Smooth muscle cell (in vitro differentiated cells): ENCODE results near the gene IL10RA. TPM values are rescaled to one million over a fixed set of nuclear protein-coding genes. Genes with fewer than 3 reads are reported as not detected.

Source experiments
- DNase-seq: peaks from one replicate; lab custom pipeline; 2025; ENCODE audit not compliant: unreplicated experiment; lab: John Stamatoyannopoulos, UW
- H2AFZ ChIP-seq: fragments of 200-600 bp; sonication (generic); 2 replicates; pipeline ENCODE4 v1.6.0; 2016; ENCODE audit warnings: antibody characterized with exemption, low read depth, mild to moderate bottlenecking
- H3F3A ChIP-seq: fragments of 200-600 bp; sonication (generic); 2 replicates; pipeline ENCODE4 v1.6.0; 2017; ENCODE audit warnings: antibody characterized with exemption, low read depth
- H3K27ac ChIP-seq: fragments of 200-600 bp; sonication (generic); 2 replicates; pipeline ENCODE4 v1.5.1; 2016; ENCODE audit warnings: low read depth, mild to moderate bottlenecking
- H3K27me3 ChIP-seq: fragments of 200-600 bp; sonication (generic); 2 replicates; pipeline ENCODE4 v1.6.1; 2016; ENCODE audit warnings: low read depth, mild to moderate bottlenecking
- H3K36me3 ChIP-seq: fragments of 200-600 bp; sonication (generic); 2 replicates; pipeline ENCODE4 v1.5.1; 2016; ENCODE audit warnings: low read depth
- H3K4me1 ChIP-seq: fragments of 200-600 bp; sonication (generic); 2 replicates; pipeline ENCODE4 v1.5.1; 2016; ENCODE audit warnings: low read depth
- H3K4me2 ChIP-seq: fragments of 200-600 bp; sonication (generic); 2 replicates; pipeline ENCODE4 v1.6.0; 2016; ENCODE audit warnings: mild to moderate bottlenecking
- H3K4me3 ChIP-seq: fragments of 200-600 bp; sonication (generic); 2 replicates; pipeline ENCODE4 v1.5.1; 2016; ENCODE audit warnings: mild to moderate bottlenecking
- H3K79me2 ChIP-seq: fragments of 200-600 bp; sonication (generic); 2 replicates; pipeline ENCODE4 v1.6.0; 2016; ENCODE audit warnings: low read depth, mild to moderate bottlenecking
- H3K9ac ChIP-seq: fragments of 200-600 bp; sonication (generic); 2 replicates; pipeline ENCODE4 v1.6.0; 2016; ENCODE audit warnings: low read depth
- H3K9me3 ChIP-seq: fragments of 200-600 bp; sonication (generic); replicated peaks from 2 replicates; pipeline ENCODE4 v1.5.1; 2016; ENCODE audit warnings: low read depth
- H4K20me1 ChIP-seq: fragments of 200-600 bp; sonication (generic); 2 replicates; pipeline ENCODE4 v1.6.0; 2016; ENCODE audit warnings: low read depth
- WGBS: methylation state at CpG from one replicate; pipeline ENCODE4 v1.1.7; 2016; ENCODE audit warnings: low lambda C conversion rate; 5-methylcytosine and 5-hydroxymethylcytosine counted together
- polyA plus RNA-seq: library from polyadenylated mRNA; unstranded; fragments of >200 nt; fragmentation: Nextera tagmentation; extraction: Ambion mirVana; gene quantifications from 2 replicates; pipeline ENCODE4 v1.2.1, GENCODE V29; 2016
- total RNA-seq: library from RNA; depleted of rRNA; stranded (reverse); fragments of >200 nt; gene quantifications from 2 replicates; pipeline ENCODE4 v1.2.3, GENCODE V29; 2014
- TF ChIP-seq, protein P1 (sequence below): fragments of 200-600 bp; sonication (generic); IDR thresholded peaks from 2 replicates; pipeline ENCODE4 v1.5.1; 2017; ENCODE audit warnings: borderline replicate concordance, mild to moderate bottlenecking, antibody characterized with exemption; ENCODE audit not compliant: insufficient read depth, poor library complexity, severe bottlenecking

The IL10RA gene
- total and polyA plus RNA-seq, 2 experiments from 2014 or later, result 0.07 to 0.18 TPM

DNA sequence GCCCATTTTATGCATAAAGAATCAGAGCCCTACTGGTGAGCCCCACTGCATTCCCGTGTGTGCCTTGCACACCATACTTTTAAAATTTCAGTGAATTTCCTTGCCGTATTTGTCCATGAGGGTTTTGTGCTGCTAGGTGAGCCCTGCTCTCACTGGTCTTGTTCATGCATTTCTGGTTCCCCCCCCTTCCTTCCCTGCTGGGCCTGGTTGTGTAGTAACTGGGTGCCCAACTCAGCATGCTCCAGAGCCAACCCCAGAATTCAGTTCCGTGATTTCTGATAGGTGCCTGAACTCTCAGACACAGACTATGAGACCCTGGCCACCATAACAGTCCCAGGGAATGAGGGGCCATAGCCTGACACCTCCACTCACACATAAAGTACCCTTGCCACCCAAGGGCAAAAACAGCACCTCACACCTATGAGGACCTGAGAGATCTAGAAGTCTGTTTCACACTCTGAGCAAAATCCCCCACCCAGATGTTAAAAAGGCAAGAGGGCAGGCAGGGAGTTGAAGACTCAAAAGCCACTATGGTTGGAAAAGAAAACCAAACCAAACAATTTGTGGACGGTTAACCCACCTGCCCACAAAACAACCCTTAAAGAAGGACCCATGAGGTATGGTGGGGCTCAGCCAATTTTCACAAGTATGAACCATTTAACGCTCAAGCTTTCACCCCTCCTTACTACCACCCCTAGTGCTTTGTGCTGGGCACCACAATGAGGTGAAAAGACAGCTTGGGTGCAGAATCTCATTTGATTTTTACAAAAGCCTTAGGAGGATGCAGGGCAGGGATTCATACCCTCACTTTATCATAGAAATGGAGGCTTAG lies 16.8 kb upstream of the IL10RA start:
- Histone ChIP-seq H3K9ac (no peak overlapping the region), H3K4me1 (no peaks in the 10 kb centered on the region), H3K36me3 (no peaks in the 10 kb centered on the region), H3K9me3 (no peaks in the 10 kb centered on the region), H3K4me2 (no peak overlapping the region), H3K79me2 (no peaks in the 10 kb centered on the region), H4K20me1 (no peaks in the 10 kb centered on the region), H3K27ac (no peak overlapping the region), H3F3A (no peaks in the 10 kb centered on the region), H2AFZ (no peak overlapping the region), H3K27me3 (no peaks in the 10 kb centered on the region), H3K4me3 (no peak overlapping the region)
- WGBS, result 90% methylated on average over 5 of the region's 5 CpGs
- DNase-seq, result no peak
- TF ChIP-seq, protein P1, sequence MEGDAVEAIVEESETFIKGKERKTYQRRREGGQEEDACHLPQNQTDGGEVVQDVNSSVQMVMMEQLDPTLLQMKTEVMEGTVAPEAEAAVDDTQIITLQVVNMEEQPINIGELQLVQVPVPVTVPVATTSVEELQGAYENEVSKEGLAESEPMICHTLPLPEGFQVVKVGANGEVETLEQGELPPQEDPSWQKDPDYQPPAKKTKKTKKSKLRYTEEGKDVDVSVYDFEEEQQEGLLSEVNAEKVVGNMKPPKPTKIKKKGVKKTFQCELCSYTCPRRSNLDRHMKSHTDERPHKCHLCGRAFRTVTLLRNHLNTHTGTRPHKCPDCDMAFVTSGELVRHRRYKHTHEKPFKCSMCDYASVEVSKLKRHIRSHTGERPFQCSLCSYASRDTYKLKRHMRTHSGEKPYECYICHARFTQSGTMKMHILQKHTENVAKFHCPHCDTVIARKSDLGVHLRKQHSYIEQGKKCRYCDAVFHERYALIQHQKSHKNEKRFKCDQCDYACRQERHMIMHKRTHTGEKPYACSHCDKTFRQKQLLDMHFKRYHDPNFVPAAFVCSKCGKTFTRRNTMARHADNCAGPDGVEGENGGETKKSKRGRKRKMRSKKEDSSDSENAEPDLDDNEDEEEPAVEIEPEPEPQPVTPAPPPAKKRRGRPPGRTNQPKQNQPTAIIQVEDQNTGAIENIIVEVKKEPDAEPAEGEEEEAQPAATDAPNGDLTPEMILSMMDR, result no peak

DNA sequence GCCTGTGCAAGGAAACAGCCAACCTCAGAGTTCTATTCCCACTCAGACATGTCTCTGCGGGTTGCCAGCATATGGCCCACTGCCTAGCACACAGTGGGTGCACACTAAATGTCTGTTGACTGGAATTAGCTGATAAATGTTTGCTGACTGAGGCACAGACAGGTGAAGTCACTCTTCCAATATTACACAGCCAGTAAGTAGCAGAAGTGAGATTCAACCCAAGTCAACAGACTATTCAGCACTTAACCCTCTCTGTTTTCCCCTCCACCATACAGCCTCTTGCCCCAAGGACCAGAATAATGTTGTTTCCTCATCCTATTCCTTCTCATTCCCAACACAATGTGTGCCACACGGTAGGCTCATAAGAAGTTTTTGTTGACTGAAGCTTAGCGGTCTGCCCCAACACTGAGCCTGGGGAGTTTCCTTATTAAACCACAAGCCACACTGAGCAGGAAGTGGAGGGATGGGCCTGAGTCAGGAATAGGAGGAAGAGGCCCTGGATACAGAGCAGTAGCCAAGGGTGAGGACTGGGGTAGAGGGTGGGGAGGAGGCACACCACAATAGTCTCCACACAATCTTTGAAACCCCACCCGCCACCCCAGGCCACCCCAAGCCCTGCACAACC lies 15.7 kb upstream of the IL10RA start:
- no peak overlapping the region for H3K4me2 ChIP-seq
- no peaks in the 10 kb centered on the region for H3K4me1 ChIP-seq
- TF ChIP-seq, protein P1, result no peak
- H3K9me3 ChIP-seq, result no peaks in the 10 kb centered on the region
- no peak overlapping the region for H3K4me3 ChIP-seq
- no peaks in the 10 kb centered on the region for H3F3A ChIP-seq
- H2AFZ ChIP-seq, result no peak overlapping the region
- no peak for DNase-seq
- WGBS, result 73% methylated on average over 4 of the region's 4 CpGs
- no peak overlapping the region for H3K27ac ChIP-seq
- H3K79me2 ChIP-seq, result no peaks in the 10 kb centered on the region
- H4K20me1 ChIP-seq, result no peaks in the 10 kb centered on the region
- no peak overlapping the region for H3K9ac ChIP-seq
- no peaks in the 10 kb centered on the region for H3K36me3 ChIP-seq
- no peaks in the 10 kb centered on the region for H3K27me3 ChIP-seq

DNA sequence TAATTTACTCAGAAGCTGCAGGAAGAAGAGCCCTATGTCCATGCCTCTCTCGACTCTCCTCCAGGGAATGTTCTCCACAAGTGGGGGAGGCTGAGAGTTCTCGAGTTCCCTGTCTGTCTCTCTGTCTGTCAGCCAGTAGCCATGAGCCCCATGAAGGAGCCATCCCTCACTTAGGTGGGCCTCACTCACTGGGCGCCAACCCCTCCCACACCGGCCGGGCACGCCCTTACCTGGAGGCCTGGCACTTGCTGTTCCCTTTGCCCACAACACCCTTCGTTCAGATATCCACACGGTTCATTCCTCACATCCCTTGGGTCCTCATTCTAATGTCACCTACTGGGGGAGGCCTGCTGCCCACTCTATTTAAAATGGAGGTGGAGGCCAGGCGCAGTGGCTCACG lies 14.2 kb upstream of the IL10RA start:
- Histone ChIP-seq H3K4me3 (no peak overlapping the region), H4K20me1 (no peaks in the 10 kb centered on the region), H3K4me2 (no peak overlapping the region), H3K9ac (no peak overlapping the region), H3F3A (no peaks in the 10 kb centered on the region), H3K27ac (no peak overlapping the region), H3K79me2 (no peaks in the 10 kb centered on the region), H2AFZ (no peak overlapping the region), H3K9me3 (no peaks in the 10 kb centered on the region), H3K36me3 (no peaks in the 10 kb centered on the region), H3K4me1 (no peaks in the 10 kb centered on the region), H3K27me3 (no peaks in the 10 kb centered on the region)
- 95% methylated on average over 10 of the region's 10 CpGs for WGBS
- DNase-seq, result no peak
- TF ChIP-seq, protein P1, result no peak
